B cell (primary cell): Measurements from ENCODE around the gene PLEKHH1. TPM values are rescaled to one million over a fixed set of nuclear protein-coding genes. Genes with fewer than 3 reads are reported as not detected.

ENCODE experiments used
- ATAC-seq: fragments of 200-7000 bp; cut with Tn5 transposase; one replicate; pipeline ENCODE4 v1.10.0; 2021; ENCODE audit warnings: low read depth, mild to moderate bottlenecking, moderate number of reproducible peaks, moderate library complexity
- CTCF ChIA-PET: fragments of 350-600 bp; sonication (Branson Sonifier 250); formaldehyde crosslinking; loops from one replicate; lab custom pipeline; 2021; ENCODE audit warnings: antibody characterized with exemption, inconsistent platforms; lab: Charles Lee
- POLR2A ChIA-PET: fragments of 350-600 bp; sonication (Branson Sonifier 250); formaldehyde crosslinking; loops from one replicate; lab custom pipeline; 2021; ENCODE audit warnings: antibody characterized with exemption; lab: Charles Lee
- DNase-seq: peaks from one replicate; pipeline ENCODE4 v3.0.0; 2013
- H2AFZ ChIP-seq: 2 replicates; pipeline ENCODE4 v1.6.1; 2012; ENCODE audit warnings: mild to moderate bottlenecking, low read depth, low read length; ENCODE audit not compliant: insufficient read depth, poor library complexity, severe bottlenecking
- H3K27ac ChIP-seq, 2 donors: 1 replicate in 1 of 2; 2 replicates in 1 of 2; pipeline ENCODE4 v1.5.1; 2012 to 2013; ENCODE audit warnings: low read length in 2 of 2, mild to moderate bottlenecking in 2 of 2, moderate library complexity in 1 of 2
- H3K27me3 ChIP-seq, 4 experiments: fragments of 200-600 bp in 1 of 4; sonication (generic) in 1 of 4; replicated peaks in 1 of 4; 1 replicate in 2 of 4; 2 replicates in 2 of 4; pipeline versions ENCODE4 v1.6.1 to v1.7.0; 2013 to 2016; ENCODE audit warnings: low read length in 3 of 4, mild to moderate bottlenecking in 2 of 4, mixed read lengths in 1 of 4, moderate library complexity in 1 of 4; ENCODE audit not compliant: insufficient read depth in 4 of 4, control insufficient read depth in 3 of 4; ENCODE audit errors: control extremely low read depth in 1 of 4
- H3K36me3 ChIP-seq, 2 experiments: replicated peaks in 1 of 2; 1 replicate in 1 of 2; 2 replicates in 1 of 2; pipeline versions ENCODE4 v1.6.1 to v1.7.1; 2013; ENCODE audit warnings: low read length in 1 of 2; ENCODE audit not compliant: insufficient read depth in 2 of 2, control insufficient read depth in 1 of 2; ENCODE audit errors: control extremely low read depth in 1 of 2, extremely low read depth in 1 of 2
- H3K4me1 ChIP-seq, 2 donors: fragments of 200-600 bp in 1 of 2; sonication (generic) in 1 of 2; 1 replicate in 1 of 2; 2 replicates in 1 of 2; pipeline versions ENCODE4 v1.5.1 to v1.6.1; 2013 to 2017; ENCODE audit warnings: low read length in 2 of 2; ENCODE audit not compliant: control insufficient read depth in 2 of 2, insufficient read depth in 2 of 2
- H3K4me2 ChIP-seq: replicated peaks from 2 replicates; pipeline ENCODE3; 2012; ENCODE audit warnings: mild to moderate bottlenecking, low read depth, low read length; ENCODE audit not compliant: poor library complexity, severe bottlenecking
- H3K4me3 ChIP-seq, 5 experiments: fragments of 200-600 bp in 1 of 5; sonication (generic) in 1 of 5; 1 replicate in 3 of 5; 2 replicates in 2 of 5; pipeline versions ENCODE4 v1.5.1 to v1.7.0; 2011 to 2016; ENCODE audit warnings: low read length in 4 of 5, mild to moderate bottlenecking in 4 of 5, low read depth in 2 of 5, control low read depth in 1 of 5, moderate library complexity in 1 of 5; ENCODE audit not compliant: insufficient read depth in 1 of 5; ENCODE audit errors: control extremely low read depth in 1 of 5, extremely low read depth in 1 of 5
- H3K79me2 ChIP-seq: fragments of 200-600 bp; sonication (generic); one replicate; pipeline ENCODE4 v1.6.0; 2016; ENCODE audit warnings: low read length; ENCODE audit not compliant: control insufficient read depth, insufficient read depth
- H3K9ac ChIP-seq: fragments of 200-600 bp; sonication (generic); 2 replicates; pipeline ENCODE4 v1.6.1; 2017; ENCODE audit warnings: mild to moderate bottlenecking, low read length, moderate library complexity
- H3K9me3 ChIP-seq, 3 donors: one replicate each; pipeline versions ENCODE4 v1.6.1 to v1.7.1; 2013; ENCODE audit warnings: low read length in 2 of 3; ENCODE audit not compliant: control insufficient read depth in 2 of 3, insufficient read depth in 1 of 3; ENCODE audit errors: control extremely low read depth in 1 of 3
- H4K20me1 ChIP-seq: 2 replicates; pipeline ENCODE4 v1.6.0; 2012; ENCODE audit warnings: mild to moderate bottlenecking, low read length; ENCODE audit not compliant: insufficient read depth, control insufficient read depth, poor library complexity, severe bottlenecking
- H3K27ac Mint-ChIP-seq: one replicate; pipeline ENCODE4 v1.8.0; 2021; ENCODE audit warnings: mixed read lengths
- H3K27me3 Mint-ChIP-seq: one replicate; pipeline ENCODE4 v1.8.0; 2021; ENCODE audit warnings: mixed read lengths
- H3K4me1 Mint-ChIP-seq: one replicate; pipeline ENCODE4 v1.8.0; 2021; ENCODE audit warnings: mixed read lengths
- H3K4me3 Mint-ChIP-seq: one replicate; pipeline ENCODE4 v1.8.0; 2021; ENCODE audit warnings: mixed read lengths
- H3K9me3 Mint-ChIP-seq: one replicate; pipeline ENCODE4 v1.8.0; 2022; ENCODE audit warnings: mixed read lengths; ENCODE audit not compliant: insufficient read depth
- EZH2 ChIP-seq: IDR thresholded peaks from 2 replicates; pipeline ENCODE4 v1.6.1; 2012; ENCODE audit warnings: borderline replicate concordance, low read depth, mild to moderate bottlenecking, moderate library complexity, low read length; ENCODE audit not compliant: insufficient read depth, poor library complexity, severe bottlenecking
- WGBS: methylation state at CpG from one replicate; pipeline ENCODE4 v1.1.5; 2013; ENCODE audit warnings: missing lambda C conversion rate; ENCODE audit not compliant: insufficient coverage; 5-methylcytosine and 5-hydroxymethylcytosine counted together
- intact Hi-C: fragments of 100-400 bp; cut with micrococcal nuclease; formaldehyde crosslinking; loops from one replicate; pipeline ENCODE4 v1.10.0; 2022
- polyA plus RNA-seq: library from polyadenylated mRNA; depleted of rRNA; stranded (reverse); fragments of >200 nt; gene quantifications from 2 replicates; pipeline ENCODE4 v1.2.3, GENCODE V29; 2012
- total RNA-seq, 2 donors: library from RNA; stranded (reverse); fragments of 120-200 nt in 1 of 2; gene quantifications; 1 replicate in 1 of 2; 2 replicates in 1 of 2; pipeline versions ENCODE4 v1.2.3 to v1.2.4, GENCODE V29; 2013 to 2022
- TF ChIP-seq, protein P1 (sequence below): fragments of 200-600 bp; IDR thresholded peaks from one replicate; pipeline ENCODE4 v1.8.0; 2022; ENCODE audit warnings: antibody characterized with exemption, mild to moderate bottlenecking

PLEKHH1 gene
- total and polyA plus RNA-seq, 2 donors (not counting 1 experiment from before 2014, with no cell fraction given), result 0.17 to 0.37 TPM

DNA sequence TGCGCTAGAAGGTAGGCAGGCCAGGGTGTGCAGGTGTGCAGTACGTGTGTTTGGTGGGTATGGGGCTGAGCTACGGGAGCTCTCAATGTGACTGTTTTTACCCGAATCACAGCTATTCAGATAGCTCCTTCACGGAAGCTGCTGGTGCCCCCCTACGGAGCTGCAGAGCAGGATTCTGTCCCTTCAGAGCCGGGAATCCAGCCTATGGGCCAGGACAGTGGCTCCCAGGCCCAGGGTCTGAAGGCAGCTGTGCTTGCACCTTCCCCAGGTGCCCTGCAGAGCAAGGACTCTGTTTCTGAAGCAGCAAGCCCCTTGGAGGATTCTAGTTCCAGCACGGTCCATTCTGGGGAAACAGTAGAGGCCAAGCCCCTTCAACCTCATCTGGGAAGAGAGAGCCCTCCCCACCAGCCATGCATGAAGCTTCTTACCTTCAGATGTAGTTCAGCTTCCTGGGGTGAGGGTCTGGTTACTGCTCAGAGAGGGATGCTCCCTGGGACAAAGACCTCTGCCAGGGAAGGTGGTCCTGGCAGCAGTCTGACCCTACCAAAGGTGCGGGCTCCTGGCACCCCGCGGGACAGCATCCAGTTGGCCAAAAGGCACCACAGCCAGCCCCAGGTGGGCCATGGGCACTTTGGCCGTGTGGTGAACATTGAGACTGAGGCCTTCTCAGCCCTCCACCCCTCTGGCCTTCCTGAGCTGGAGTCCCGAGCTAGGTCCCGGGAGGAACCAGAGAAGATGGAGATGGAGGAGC, 29.1 kb downstream of the PLEKHH1 start:
- Mint-ChIP-seq H3K9me3 (no peaks in the 10 kb centered on the region), H3K4me3 (no peak overlapping the region), H3K27ac (no peak overlapping the region), H3K27me3 (peaks cover 3% of the 10 kb centered on the region), H3K4me1 (peaks cover 4% of the 10 kb centered on the region)
- Histone ChIP-seq H3K9ac (no peak overlapping the region), H2AFZ (no peak overlapping the region), H3K4me1 (no peaks in the 10 kb centered on the region), H3K79me2 (no peaks in the 10 kb centered on the region), H3K4me2 (no peak overlapping the region), H3K36me3 (no peaks in the 10 kb centered on the region), H3K27me3 (no peaks in the 10 kb centered on the region), H3K27ac (no peak overlapping the region), H3K4me3 (no peak overlapping the region), H4K20me1 (no peaks in the 10 kb centered on the region), H3K9me3 (peaks cover 0 to 3% (median 0%) of the 10 kb centered on the region in 3 donors)
- no peak for TF ChIP-seq EZH2
- TF ChIP-seq, protein P1, sequence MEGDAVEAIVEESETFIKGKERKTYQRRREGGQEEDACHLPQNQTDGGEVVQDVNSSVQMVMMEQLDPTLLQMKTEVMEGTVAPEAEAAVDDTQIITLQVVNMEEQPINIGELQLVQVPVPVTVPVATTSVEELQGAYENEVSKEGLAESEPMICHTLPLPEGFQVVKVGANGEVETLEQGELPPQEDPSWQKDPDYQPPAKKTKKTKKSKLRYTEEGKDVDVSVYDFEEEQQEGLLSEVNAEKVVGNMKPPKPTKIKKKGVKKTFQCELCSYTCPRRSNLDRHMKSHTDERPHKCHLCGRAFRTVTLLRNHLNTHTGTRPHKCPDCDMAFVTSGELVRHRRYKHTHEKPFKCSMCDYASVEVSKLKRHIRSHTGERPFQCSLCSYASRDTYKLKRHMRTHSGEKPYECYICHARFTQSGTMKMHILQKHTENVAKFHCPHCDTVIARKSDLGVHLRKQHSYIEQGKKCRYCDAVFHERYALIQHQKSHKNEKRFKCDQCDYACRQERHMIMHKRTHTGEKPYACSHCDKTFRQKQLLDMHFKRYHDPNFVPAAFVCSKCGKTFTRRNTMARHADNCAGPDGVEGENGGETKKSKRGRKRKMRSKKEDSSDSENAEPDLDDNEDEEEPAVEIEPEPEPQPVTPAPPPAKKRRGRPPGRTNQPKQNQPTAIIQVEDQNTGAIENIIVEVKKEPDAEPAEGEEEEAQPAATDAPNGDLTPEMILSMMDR, result no peak
- POLR2A ChIA-PET, result no interaction called here
- intact Hi-C loops, result no loop called here
- ATAC-seq (no peak), DNase-seq (no peak)
- WGBS, result 84% methylated on average over 10 of the region's 14 CpGs
- CTCF ChIA-PET, result interaction anchor here (0.6 to 4.7 kb wide), 7 partner anchors 9 to 142 kb away, joined by 3 to 27 read pairs (median 4); no protein-coding TSS in a partner anchor

DNA sequence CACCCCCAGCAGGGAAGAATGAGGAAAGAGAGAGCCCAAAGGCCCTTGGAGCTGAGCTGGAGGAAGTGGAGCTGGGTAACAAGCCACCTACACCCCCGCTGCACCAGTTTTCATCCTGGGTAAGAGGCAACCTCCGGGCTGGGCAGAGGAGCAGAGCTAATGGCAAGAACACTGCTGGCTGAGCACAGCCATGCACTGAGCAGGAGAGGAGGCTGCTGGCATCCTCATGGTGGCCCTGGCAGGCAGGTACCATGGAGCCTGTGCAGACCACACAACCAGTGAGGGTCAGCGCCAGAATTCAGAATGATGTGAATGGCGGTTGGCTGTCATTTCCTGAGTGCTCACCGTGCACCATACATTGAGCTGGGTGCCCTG, 29.7 kb downstream of the PLEKHH1 start:
- Histone ChIP-seq H4K20me1 (no peaks in the 10 kb centered on the region), H3K4me3 (no peak overlapping the region), H3K27me3 (no peaks in the 10 kb centered on the region), H3K36me3 (no peaks in the 10 kb centered on the region), H3K27ac (no peak overlapping the region), H2AFZ (no peak overlapping the region), H3K79me2 (no peaks in the 10 kb centered on the region), H3K9me3 (peaks cover 0 to 3% (median 0%) of the 10 kb centered on the region in 3 donors), H3K4me1 (no peaks in the 10 kb centered on the region), H3K9ac (no peak overlapping the region), H3K4me2 (no peak overlapping the region)
- ChIA-PET POLR2A (no interaction called here), CTCF (interaction anchor here (0.6 to 4.7 kb wide), 5 partner anchors 9 to 136 kb away, joined by 3 to 27 read pairs (median 4); no protein-coding TSS in a partner anchor)
- ATAC-seq (no peak), DNase-seq (no peak)
- H3K27me3 Mint-ChIP-seq, result peaks cover 3% of the 10 kb centered on the region
- no peaks in the 10 kb centered on the region for H3K9me3 Mint-ChIP-seq
- intact Hi-C loops, result no loop called here
- WGBS, result 94% methylated on average over 3 of the region's 5 CpGs
- TF ChIP-seq EZH2, result no peak
- TF ChIP-seq, protein P1, result no peak
- H3K27ac Mint-ChIP-seq, result no peak overlapping the region
- peaks cover 4% of the 10 kb centered on the region for H3K4me1 Mint-ChIP-seq
- no peak overlapping the region for H3K4me3 Mint-ChIP-seq
